ENCODE results near the gene SPAG9. TPM values are rescaled to one million over a fixed set of nuclear protein-coding genes. Genes with fewer than 3 reads are reported as not detected.
A peak's percentile ranks its signal among the peaks of the same experiment; 100 is the strongest.

The SPAG9 gene, protein sequence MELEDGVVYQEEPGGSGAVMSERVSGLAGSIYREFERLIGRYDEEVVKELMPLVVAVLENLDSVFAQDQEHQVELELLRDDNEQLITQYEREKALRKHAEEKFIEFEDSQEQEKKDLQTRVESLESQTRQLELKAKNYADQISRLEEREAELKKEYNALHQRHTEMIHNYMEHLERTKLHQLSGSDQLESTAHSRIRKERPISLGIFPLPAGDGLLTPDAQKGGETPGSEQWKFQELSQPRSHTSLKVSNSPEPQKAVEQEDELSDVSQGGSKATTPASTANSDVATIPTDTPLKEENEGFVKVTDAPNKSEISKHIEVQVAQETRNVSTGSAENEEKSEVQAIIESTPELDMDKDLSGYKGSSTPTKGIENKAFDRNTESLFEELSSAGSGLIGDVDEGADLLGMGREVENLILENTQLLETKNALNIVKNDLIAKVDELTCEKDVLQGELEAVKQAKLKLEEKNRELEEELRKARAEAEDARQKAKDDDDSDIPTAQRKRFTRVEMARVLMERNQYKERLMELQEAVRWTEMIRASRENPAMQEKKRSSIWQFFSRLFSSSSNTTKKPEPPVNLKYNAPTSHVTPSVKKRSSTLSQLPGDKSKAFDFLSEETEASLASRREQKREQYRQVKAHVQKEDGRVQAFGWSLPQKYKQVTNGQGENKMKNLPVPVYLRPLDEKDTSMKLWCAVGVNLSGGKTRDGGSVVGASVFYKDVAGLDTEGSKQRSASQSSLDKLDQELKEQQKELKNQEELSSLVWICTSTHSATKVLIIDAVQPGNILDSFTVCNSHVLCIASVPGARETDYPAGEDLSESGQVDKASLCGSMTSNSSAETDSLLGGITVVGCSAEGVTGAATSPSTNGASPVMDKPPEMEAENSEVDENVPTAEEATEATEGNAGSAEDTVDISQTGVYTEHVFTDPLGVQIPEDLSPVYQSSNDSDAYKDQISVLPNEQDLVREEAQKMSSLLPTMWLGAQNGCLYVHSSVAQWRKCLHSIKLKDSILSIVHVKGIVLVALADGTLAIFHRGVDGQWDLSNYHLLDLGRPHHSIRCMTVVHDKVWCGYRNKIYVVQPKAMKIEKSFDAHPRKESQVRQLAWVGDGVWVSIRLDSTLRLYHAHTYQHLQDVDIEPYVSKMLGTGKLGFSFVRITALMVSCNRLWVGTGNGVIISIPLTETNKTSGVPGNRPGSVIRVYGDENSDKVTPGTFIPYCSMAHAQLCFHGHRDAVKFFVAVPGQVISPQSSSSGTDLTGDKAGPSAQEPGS (N-terminal part only)
- 18.5 TPM for polyA plus RNA-seq (2013, experiment 1 of 2)
- 17.7 TPM for polyA plus RNA-seq (2013, experiment 2 of 2)

DNA sequence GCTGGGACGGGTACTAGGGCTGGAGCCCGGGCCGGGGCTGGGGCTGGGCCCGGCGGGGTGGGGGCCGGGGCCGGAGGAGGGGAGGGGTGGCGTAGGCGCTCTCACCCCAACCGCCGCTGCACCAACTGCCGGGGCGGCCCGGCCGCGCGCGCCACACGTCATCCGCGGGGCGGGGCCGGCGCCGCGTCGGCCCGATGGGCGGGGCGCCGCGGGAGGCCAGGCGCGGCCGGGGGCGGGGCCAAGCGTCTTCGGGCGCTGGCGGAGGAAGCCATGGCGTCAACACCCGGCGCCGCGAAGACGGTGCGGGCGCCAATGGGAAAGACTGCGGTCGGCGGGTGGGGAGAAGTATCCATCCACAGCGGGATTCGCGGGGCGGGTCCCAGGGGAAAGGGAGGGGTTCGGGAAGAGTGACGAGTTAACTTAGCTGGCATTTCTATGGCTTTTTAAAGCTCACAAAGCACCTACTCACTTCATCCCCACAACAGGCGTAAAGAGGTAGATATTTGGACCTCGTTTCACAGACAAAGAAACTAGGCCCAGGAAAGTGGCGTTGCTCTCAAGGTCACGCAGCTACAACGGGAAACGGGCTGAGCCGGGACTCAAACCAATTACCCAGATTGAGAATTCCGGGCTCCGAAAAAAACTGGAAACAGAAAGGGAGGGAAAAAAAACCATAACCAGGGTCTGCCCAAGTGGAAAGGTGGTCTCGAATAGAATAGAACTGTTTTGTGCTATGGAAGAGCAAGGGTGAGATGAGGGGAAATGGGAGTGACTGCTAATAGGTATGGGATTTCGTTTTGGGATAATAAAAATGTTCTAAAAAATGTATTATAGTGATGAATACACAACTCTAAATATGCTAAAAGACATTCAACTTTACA, at the start of gene SPAG9:
TSS of gene SPAG9 (minus strand) at position 130 of the 881 bp plus-strand sequence. CDS start 212 bp downstream, outside the sequence.
- peak within 1 kb of the TSS; percentile 85 for H3K27ac ChIP-seq (ENCODE audit: low read depth, low read length)
- peak within 1 kb of the TSS; percentile 75 for H3K18ac ChIP-seq (ENCODE audit: low read length)
- H2BK15ac ChIP-seq (replicated peaks; ENCODE audit: low read depth), result no peak within 1 kb of the TSS
- peak within 1 kb of the TSS; percentile 98 for H3K4me2 ChIP-seq (ENCODE audit: low read length)
- WGBS (ENCODE audit: extremely low coverage, insufficient coverage, low lambda C conversion rate), result no CpG with 5 or more reads among the region's 68 CpGs
- peak within 1 kb of the TSS; percentile 98 for H3K4me3 ChIP-seq (ENCODE audit: low read length)
- H2BK5ac ChIP-seq (ENCODE audit: low read length), result peak within 1 kb of the TSS; percentile 8
- H3K23ac ChIP-seq (ENCODE audit: low read length), result peak within 1 kb of the TSS; percentile 45
- peaks cover 24% of the 10 kb centered on the region for H3K79me2 ChIP-seq (ENCODE audit: control insufficient read depth, insufficient read depth, low read length)
- H3K4ac ChIP-seq (ENCODE audit: low read depth, low read length), result peak within 1 kb of the TSS; percentile 43
- no peak within 1 kb of the TSS for H2AK5ac ChIP-seq (ENCODE audit: low read length)
- H3K4me1 ChIP-seq (ENCODE audit: control insufficient read depth, low read depth, low read length), result peaks cover 2% of the 10 kb centered on the region
- H4K5ac ChIP-seq (ENCODE audit: low read length), result peak within 1 kb of the TSS; percentile 1
- no peak within 1 kb of the TSS for H2BK120ac ChIP-seq (ENCODE audit: low read depth, low read length)
- H3K79me1 ChIP-seq (ENCODE audit: low read length), result peaks cover 11% of the 10 kb centered on the region
- H3K56ac ChIP-seq (ENCODE audit: low read length), result peak within 1 kb of the TSS; percentile 98
- no peak within 1 kb of the TSS for H4K8ac ChIP-seq (ENCODE audit: low read depth, low read length)
- no peaks in the 10 kb centered on the region for H3K36me3 ChIP-seq (ENCODE audit: control insufficient read depth, insufficient read depth, low read length)
- H3K27me3 ChIP-seq (ENCODE audit: insufficient read depth, low read length, poor library complexity), result no peaks in the 10 kb centered on the region
- H3K9ac ChIP-seq (ENCODE audit: low read length), result peak within 1 kb of the TSS; percentile 96
- peak; percentile 96 for DNase-seq

DNA sequence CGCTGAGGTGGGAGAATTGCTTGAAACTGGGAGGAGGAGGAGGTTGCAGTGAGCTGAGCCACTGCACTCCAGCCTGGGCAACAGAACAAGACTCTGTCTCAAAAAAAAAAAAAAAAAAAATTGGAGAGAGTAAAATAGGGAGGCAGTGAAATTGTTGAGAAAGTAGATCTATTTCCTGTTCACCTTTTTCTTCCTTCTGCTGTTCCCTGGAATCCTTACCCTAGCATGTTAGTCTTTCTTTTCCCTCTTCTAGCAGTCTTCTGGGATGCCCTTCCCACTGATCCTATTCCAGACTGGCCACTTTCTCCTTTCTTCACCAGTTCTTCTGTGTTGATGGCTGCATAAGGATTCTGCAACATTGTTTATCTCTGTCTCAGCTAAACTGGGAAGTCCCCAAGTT, 48.7 kb upstream of the SPAG9 start:
- Histone ChIP-seq H3K23ac (ENCODE audit: low read length) (no peak overlapping the region), H3K79me2 (ENCODE audit: control insufficient read depth, insufficient read depth, low read length) (peaks cover 19% of the 10 kb centered on the region), H3K56ac (ENCODE audit: low read length) (no peak overlapping the region), H2BK15ac (replicated peaks; ENCODE audit: low read depth) (no peak overlapping the region), H4K8ac (ENCODE audit: low read depth, low read length) (no peak overlapping the region), H3K27ac (ENCODE audit: low read depth, low read length) (no peak overlapping the region), H3K4me1 (ENCODE audit: control insufficient read depth, low read depth, low read length) (peaks cover 1% of the 10 kb centered on the region), H4K5ac (ENCODE audit: low read length) (no peak overlapping the region), H3K4ac (ENCODE audit: low read depth, low read length) (no peak overlapping the region), H3K18ac (ENCODE audit: low read length) (no peak overlapping the region), H2AK5ac (ENCODE audit: low read length) (no peak overlapping the region), H2BK5ac (ENCODE audit: low read length) (no peak overlapping the region), H3K4me3 (ENCODE audit: low read length) (no peak overlapping the region), H3K4me2 (ENCODE audit: low read length) (no peak overlapping the region), H3K79me1 (ENCODE audit: low read length) (peaks cover 5% of the 10 kb centered on the region), H3K9ac (ENCODE audit: low read length) (no peak overlapping the region), H3K27me3 (ENCODE audit: insufficient read depth, low read length, poor library complexity) (no peaks in the 10 kb centered on the region), H2BK120ac (ENCODE audit: low read depth, low read length) (no peak overlapping the region), H3K36me3 (ENCODE audit: control insufficient read depth, insufficient read depth, low read length) (peaks cover 16% of the 10 kb centered on the region)
- DNase-seq, result no peak
- WGBS (ENCODE audit: extremely low coverage, insufficient coverage, low lambda C conversion rate), result no CpG with 5 or more reads among the region's 1 CpG

DNA sequence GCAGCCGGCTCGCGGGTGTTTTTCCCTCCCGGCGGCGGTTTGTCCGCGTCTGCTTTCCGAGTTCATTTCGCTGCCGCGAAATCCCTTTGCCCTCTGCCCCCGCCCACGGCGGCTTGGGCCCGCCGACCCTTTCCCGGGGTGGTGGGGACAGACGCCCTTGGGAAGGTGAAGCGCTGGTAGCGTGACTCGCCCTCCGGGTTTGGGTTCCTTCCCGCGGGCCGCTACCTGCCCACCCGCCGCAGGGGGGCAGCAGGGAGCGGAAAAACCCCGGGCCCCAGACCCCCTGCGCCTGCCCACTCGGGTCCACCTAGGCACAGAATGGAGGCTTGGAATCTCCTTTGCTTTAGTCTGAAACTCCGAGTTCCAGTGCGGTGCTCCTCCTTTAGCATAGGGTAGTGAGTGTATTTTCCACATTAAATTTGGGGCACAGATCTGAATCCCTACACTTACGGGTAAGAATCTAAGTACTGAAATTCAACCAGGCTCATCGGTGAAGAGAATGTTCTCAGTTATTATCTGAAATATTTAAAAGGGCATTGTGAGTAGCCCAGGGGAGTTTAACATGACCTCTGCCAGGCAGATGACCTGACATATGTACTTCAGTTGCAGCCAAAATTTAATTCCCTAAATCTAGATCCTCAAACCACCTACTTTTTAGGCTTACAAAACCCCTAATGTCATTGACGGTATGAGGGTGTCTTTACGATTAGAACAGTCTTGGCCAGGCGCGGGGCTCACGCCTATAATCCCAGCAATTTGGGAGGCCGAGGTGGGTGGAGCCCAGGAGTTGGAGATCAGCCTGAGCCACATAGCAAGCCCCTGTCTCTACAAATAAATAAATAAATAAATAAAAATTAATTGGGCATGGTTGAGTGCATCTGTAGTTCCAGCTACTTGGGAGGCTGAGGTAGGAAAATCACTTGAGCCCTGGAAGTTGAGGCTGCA, 46.6 kb upstream of the SPAG9 start:
- Histone ChIP-seq H3K79me1 (ENCODE audit: low read length) (peaks cover 5% of the 10 kb centered on the region), H3K79me2 (ENCODE audit: control insufficient read depth, insufficient read depth, low read length) (peaks cover 19% of the 10 kb centered on the region), H3K18ac (ENCODE audit: low read length) (peak overlapping the region; percentile 42), H4K5ac (ENCODE audit: low read length) (no peak overlapping the region), H3K36me3 (ENCODE audit: control insufficient read depth, insufficient read depth, low read length) (peaks cover 14% of the 10 kb centered on the region), H3K27me3 (ENCODE audit: insufficient read depth, low read length, poor library complexity) (no peaks in the 10 kb centered on the region), H3K27ac (ENCODE audit: low read depth, low read length) (peak overlapping the region; percentile 83), H3K56ac (ENCODE audit: low read length) (peak overlapping the region; percentile 100), H3K4me3 (ENCODE audit: low read length) (peak overlapping the region; percentile 94), H3K9ac (ENCODE audit: low read length) (peak overlapping the region; percentile 98), H3K4me2 (ENCODE audit: low read length) (peak overlapping the region; percentile 53), H4K8ac (ENCODE audit: low read depth, low read length) (no peak overlapping the region), H2BK120ac (ENCODE audit: low read depth, low read length) (no peak overlapping the region), H2AK5ac (ENCODE audit: low read length) (no peak overlapping the region), H3K4ac (ENCODE audit: low read depth, low read length) (peak overlapping the region; percentile 83), H2BK5ac (ENCODE audit: low read length) (peak overlapping the region; percentile 59), H3K23ac (ENCODE audit: low read length) (peak overlapping the region; percentile 97), H3K4me1 (ENCODE audit: control insufficient read depth, low read depth, low read length) (peaks cover 1% of the 10 kb centered on the region), H2BK15ac (replicated peaks; ENCODE audit: low read depth) (no peak overlapping the region)
- no CpG with 5 or more reads among the region's 42 CpGs for WGBS (ENCODE audit: extremely low coverage, insufficient coverage, low lambda C conversion rate)
- peak; percentile 69 for DNase-seq

DNA sequence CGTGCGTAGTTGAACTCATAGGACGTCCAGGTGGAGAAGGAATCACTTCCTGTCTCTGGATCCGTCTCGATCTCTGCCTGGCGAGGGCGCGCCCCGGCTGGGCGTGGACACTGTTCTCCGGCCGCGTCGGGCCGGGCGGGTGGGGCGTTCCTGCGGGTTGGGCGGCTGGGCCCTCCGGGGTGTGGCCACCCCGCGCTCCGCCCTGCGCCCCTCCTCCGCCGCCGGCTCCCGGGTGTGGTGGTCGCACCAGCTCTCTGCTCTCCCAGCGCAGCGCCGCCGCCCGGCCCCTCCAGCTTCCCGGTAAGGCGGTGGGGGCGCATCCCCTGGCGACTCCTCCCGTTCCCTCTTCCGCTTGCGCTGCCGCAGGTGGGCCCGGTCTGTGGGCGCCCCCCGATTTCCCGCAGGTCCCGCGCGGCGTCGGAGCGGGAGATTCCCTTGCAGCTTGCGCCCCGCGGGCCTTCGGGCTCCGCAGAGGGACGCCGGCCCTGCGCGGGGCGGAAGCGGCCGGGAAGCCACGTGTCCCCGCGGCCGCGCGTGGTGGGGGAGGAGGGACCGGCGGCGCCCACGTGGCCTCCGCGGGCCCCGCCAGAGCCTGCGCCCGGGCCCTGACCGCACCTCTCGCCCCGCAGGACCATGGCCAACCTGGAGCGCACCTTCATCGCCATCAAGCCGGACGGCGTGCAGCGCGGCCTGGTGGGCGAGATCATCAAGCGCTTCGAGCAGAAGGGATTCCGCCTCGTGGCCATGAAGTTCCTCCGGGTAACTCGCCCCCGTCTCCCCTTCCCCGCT, 45.7 kb upstream of the SPAG9 start, which contains the start of gene NME2:
TSS of gene NME2 (plus strand) at position 214 of the 789 bp plus-strand sequence. CDS start at position 634, 420 bp downstream.
- peak within 1 kb of the TSS; percentile 87 for H2BK5ac ChIP-seq (ENCODE audit: low read length)
- no peak within 1 kb of the TSS for H2BK15ac ChIP-seq (replicated peaks; ENCODE audit: low read depth)
- H3K4me1 ChIP-seq (ENCODE audit: control insufficient read depth, low read depth, low read length), result peaks cover 1% of the 10 kb centered on the region
- no peak within 1 kb of the TSS for H4K5ac ChIP-seq (ENCODE audit: low read length)
- peaks cover 19% of the 10 kb centered on the region for H3K79me2 ChIP-seq (ENCODE audit: control insufficient read depth, insufficient read depth, low read length)
- no peak within 1 kb of the TSS for H4K8ac ChIP-seq (ENCODE audit: low read depth, low read length)
- peak within 1 kb of the TSS; percentile 100 for H3K4me2 ChIP-seq (ENCODE audit: low read length)
- H3K56ac ChIP-seq (ENCODE audit: low read length), result peak within 1 kb of the TSS; percentile 100
- peak within 1 kb of the TSS; percentile 42 for H3K18ac ChIP-seq (ENCODE audit: low read length)
- peaks cover 5% of the 10 kb centered on the region for H3K79me1 ChIP-seq (ENCODE audit: low read length)
- peak; percentile 94 for DNase-seq
- peak within 1 kb of the TSS; percentile 94 for H3K4me3 ChIP-seq (ENCODE audit: low read length)
- peak within 1 kb of the TSS; percentile 83 for H3K27ac ChIP-seq (ENCODE audit: low read depth, low read length)
- H3K27me3 ChIP-seq (ENCODE audit: insufficient read depth, low read length, poor library complexity), result no peaks in the 10 kb centered on the region
- no peak within 1 kb of the TSS for H2AK5ac ChIP-seq (ENCODE audit: low read length)
- peak within 1 kb of the TSS; percentile 97 for H3K23ac ChIP-seq (ENCODE audit: low read length)
- peak within 1 kb of the TSS; percentile 83 for H3K4ac ChIP-seq (ENCODE audit: low read depth, low read length)
- peak within 1 kb of the TSS; percentile 98 for H3K9ac ChIP-seq (ENCODE audit: low read length)
- H2BK120ac ChIP-seq (ENCODE audit: low read depth, low read length), result no peak within 1 kb of the TSS
- peaks cover 16% of the 10 kb centered on the region for H3K36me3 ChIP-seq (ENCODE audit: control insufficient read depth, insufficient read depth, low read length)
- no CpG with 5 or more reads among the region's 98 CpGs for WGBS (ENCODE audit: extremely low coverage, insufficient coverage, low lambda C conversion rate)
